D721Med (cell line): ENCODE data around the gene TPCN1.
"Not testable (repeated sequence)": the region's sequence is repeated elsewhere in the genome, so short reads cannot be mapped to it uniquely, and the experiment has no call there.

Experiments used
- DNase-seq: peaks from one replicate; pipeline ENCODE4 v3.0.0; 2011; ENCODE audit warnings: low spot score; ENCODE audit not compliant: insufficient read length
- FAIRE-seq: peaks from 2 replicates; lab custom pipeline; 2011; peaks lifted over from hg19 to GRCh38; lab: Jason Lieb, UNC
- TF ChIP-seq, protein P1 (sequence below): IDR thresholded peaks from 2 replicates; pipeline ENCODE4 v1.5.1; 2012; ENCODE audit warnings: mild to moderate bottlenecking, control low read depth; ENCODE audit not compliant: insufficient read depth; ENCODE audit errors: missing control alignments

The TPCN1 gene

DNA sequence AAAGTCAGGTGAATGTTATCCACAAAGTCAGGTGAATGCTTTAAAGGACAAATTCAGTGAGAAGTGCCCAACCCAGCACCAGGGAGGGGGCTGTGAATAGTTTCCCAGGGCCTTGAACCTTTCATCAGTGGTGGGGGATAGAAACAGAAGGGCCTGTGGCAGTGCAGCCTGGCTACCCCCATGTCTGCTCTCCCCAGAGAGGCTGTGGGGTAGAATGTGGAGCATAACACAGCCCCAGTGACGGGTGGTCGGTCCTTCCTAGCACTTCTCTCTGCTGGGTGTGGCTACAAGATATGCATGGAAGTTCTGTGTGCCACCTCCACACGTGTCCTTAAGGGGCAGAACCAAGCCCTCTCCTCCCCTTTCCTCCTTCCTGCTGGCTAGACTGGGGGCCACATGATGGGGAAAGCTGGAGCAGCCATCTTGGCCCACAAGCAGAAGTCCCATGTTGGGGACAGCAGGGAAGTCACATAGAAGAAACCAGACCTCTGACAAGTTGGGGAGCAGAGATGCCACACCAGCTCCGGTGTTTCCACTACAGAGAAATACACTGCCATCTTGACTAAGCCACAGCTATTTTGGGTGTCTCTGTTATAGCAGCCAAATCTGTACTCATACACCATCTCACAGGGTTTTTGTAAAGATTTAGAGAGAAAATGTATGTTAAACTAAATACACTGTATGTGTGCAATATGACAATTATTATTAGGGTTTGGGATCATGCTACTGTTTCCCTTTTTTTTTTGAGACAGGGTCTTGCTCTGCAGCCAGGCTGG lies 18.8 kb upstream of the TPCN1 start:
- FAIRE-seq, result no peak
- no peak for DNase-seq
- TF ChIP-seq, protein P1, sequence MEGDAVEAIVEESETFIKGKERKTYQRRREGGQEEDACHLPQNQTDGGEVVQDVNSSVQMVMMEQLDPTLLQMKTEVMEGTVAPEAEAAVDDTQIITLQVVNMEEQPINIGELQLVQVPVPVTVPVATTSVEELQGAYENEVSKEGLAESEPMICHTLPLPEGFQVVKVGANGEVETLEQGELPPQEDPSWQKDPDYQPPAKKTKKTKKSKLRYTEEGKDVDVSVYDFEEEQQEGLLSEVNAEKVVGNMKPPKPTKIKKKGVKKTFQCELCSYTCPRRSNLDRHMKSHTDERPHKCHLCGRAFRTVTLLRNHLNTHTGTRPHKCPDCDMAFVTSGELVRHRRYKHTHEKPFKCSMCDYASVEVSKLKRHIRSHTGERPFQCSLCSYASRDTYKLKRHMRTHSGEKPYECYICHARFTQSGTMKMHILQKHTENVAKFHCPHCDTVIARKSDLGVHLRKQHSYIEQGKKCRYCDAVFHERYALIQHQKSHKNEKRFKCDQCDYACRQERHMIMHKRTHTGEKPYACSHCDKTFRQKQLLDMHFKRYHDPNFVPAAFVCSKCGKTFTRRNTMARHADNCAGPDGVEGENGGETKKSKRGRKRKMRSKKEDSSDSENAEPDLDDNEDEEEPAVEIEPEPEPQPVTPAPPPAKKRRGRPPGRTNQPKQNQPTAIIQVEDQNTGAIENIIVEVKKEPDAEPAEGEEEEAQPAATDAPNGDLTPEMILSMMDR, result no peak

DNA sequence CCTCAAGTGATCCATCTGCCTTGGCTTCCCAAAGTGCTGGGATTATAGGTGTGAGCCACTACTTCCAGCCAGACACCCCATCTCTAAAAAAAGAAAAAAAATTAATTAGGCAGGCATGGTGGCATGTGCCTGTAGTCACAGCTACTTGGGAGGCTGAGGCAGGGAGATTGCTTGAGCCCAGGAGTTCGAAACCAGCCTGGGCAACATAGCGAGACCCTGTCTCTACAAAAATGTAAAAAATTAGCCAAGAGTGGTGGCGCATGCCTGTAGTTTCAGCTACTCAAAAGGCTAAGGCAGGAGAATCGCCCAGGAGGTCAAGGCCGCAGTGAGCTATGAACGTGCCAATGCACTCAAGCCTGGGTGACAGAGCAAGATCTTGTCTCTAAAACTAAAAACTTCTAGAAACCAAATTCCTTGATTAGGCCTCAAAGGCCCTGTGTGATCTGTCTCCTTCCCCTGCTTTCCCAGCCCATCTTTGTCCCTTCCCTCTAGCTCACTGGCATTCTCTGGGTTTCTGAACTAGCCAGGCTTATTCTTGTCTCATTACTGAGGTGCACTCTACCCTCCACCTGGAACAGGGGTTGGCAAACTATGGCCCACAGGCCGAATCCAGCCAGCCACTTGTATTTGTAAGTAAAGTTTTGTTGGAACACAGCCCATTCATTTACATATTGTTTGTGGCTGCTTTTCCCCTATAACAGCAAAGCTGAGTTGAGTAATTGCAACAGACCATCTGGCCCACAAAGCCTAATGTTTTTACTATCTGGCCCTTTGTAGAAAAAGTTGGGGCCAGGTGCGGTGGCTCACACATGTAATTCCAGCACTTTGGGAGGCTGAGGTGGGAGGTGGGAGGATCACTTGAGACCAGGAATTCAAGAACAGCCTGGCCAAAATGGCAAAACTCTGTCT lies 17.2 kb upstream of the TPCN1 start:
- DNase-seq (no peak), FAIRE-seq (no peak)
- TF ChIP-seq, protein P1, result no peak

DNA sequence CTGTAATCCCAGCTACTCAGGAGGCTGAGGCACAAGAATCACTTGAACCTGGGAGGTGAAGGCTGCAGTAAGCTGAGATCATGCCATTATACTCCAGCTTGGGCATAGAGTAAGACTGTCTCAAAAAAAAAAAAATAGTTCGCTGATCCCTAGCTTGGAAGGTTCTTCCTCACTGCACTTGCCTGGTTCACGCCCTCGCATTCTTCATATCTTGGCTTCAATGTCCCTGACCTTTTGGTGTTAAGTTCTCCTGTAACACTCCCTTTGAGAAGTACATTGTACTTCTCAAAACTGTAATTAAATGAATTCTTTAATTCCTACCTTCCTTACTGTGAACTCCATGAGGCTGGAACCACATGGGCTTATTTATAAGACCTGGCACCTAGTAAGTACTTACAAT lies 16.5 kb upstream of the TPCN1 start:
- TF ChIP-seq, protein P1, result no peak
- DNase-seq, result no peak
- no peak for FAIRE-seq

DNA sequence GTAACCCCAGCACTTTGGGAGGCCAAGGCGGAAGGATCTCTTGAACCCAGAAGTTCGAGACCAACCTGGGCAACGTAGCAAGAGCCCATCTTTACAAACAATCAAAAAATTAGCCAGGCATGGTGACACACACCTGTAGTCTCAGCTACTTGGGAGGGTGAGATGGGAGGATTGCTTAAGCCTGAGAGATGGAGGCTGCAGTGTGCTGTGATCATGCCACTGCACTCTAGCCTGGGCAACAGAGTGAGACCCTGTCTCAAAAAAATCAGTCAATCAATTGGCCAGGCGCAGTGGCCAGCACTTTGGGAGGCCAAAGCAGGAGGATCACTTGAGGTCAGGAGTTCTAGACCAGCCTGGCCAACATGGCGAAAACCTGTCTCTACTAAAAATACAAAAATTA lies 14.5 kb upstream of the TPCN1 start:
- DNase-seq, FAIRE-seq: not testable (repeated sequence)

DNA sequence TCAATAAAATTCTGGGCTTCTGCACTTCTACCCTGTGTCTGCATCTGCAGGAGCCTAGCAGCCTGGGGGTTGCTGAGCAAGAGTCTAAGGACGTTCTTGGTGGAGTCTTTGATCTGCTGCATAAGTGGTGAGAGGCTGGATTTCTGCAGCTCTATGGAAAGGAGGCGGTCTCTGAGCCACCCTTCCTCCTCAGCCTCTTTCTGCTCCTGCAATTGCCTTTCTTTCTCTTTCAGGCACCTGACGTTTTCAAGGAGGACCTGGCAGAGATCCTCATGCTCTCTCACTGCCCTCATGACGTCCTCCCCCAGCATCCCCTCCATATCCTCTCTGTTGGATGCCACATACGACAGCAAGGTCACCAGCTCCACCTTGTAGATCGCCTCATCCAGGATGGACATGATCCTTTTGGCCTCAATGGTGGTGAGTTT lies 13.6 kb upstream of the TPCN1 start:
- no peak for DNase-seq
- no peak for FAIRE-seq
- TF ChIP-seq, protein P1, result no peak

DNA sequence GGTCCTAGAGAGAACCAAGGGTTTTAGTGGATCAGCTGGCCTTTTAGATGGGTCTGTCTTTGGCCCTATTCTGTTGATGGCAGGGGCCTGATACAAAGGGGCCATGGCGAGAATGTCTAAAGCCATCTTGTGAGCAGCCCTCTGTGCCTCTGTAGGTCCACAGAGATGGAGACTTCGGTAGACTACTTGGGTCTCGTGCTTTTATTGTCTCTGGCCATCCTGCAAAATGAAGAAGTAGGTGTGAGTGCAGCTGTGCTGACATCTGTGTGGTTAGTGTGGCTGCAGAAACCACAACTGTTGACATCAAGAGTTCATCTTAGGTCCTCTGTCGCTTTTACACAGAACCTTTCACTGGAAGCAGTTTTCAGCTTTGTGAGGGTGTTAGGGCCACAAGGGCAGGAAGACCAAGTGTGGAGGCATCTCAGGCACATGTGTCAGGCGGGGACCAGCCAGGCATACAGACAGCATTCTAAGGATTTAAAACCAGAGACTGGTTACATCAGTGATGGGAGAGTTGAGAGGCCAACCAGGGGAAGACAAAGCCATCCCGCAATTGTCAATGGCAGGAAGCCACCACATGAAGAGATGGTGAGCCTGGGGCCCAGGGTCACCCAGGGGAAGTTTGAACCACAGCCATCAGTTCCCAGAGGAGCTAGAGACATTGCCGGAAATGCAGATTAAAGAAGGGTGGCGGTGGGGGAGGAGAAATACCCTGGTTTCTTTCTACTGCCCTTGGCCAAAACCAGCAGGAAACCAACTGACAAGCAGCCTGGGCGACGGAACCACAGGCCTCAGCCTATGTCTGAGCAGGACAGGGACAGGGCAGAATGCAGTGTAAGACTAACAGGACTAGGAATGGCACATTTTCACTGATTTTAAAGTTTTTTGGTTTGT lies 13.0 kb upstream of the TPCN1 start:
- no peak for FAIRE-seq
- no peak for DNase-seq

DNA sequence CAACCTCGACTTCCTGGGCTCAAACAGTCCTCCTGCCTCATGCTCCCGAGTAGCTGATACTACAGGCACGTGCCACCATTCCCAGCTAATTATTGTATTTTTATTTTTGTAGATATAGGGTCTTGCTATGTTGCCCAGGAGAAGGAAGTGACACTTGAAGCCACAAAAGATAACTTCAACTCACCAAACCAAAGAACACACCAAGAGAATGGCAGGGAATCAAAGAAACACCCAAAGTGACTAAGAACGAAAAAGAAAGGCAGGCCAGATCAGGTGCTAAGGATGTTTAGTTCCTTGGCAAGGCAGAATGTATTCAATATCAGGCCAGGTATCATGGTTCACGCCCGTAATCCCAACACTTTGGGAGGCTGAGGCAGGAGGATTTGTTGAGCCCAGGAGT lies 10.1 kb upstream of the TPCN1 start:
- TF ChIP-seq, protein P1, result no peak
- no peak for DNase-seq
- FAIRE-seq, result no peak

More for the DNA sequence above, 13.0 kb upstream of the TPCN1 start:
- TF ChIP-seq, protein P1, result no peak
